Tibial artery (tissue), 4 donors: Measurements from ENCODE around the gene TMEM171.

Experiments used
- DNase-seq, 2 donors: peaks; one replicate each; pipeline ENCODE4 v3.0.0-alpha.2; 2019
- H3K27ac ChIP-seq, 2 donors: fragments of 200-600 bp; sonication (generic) in 1 of 2; 1 replicate in 1 of 2; 2 replicates in 1 of 2; pipeline ENCODE4 v1.5.1; 2018 to 2019; ENCODE audit warnings: mild to moderate bottlenecking in 1 of 2
- H3K27me3 ChIP-seq, 2 donors: fragments of 200-600 bp; sonication (generic) in 1 of 2; one replicate each; pipeline versions ENCODE4 v1.5.1 to v1.6.0; 2016 to 2019
- H3K36me3 ChIP-seq, 3 donors: fragments of 200-600 bp; sonication (generic) in 2 of 3; one replicate each; pipeline ENCODE4 v1.5.1; 2016 to 2019; ENCODE audit warnings: mild to moderate bottlenecking in 2 of 3
- H3K4me1 ChIP-seq, 4 donors: fragments of 200-600 bp; sonication (generic) in 2 of 4; 1 replicate in 3 of 4; 2 replicates in 1 of 4; pipeline ENCODE4 v1.5.1; 2016 to 2019
- H3K4me3 ChIP-seq, 2 donors: fragments of 200-600 bp; sonication (generic) in 1 of 2; 1 replicate in 1 of 2; 2 replicates in 1 of 2; pipeline ENCODE4 v1.5.1; 2018 to 2019; ENCODE audit warnings: mild to moderate bottlenecking in 2 of 2
- H3K9me3 ChIP-seq, 3 donors: fragments of 200-600 bp; sonication (generic) in 1 of 3; one replicate each; pipeline ENCODE4 v1.5.1; 2016 to 2019
- intact Hi-C: fragments of 100-400 bp; cut with DNase I; formaldehyde crosslinking; loops from one replicate; pipeline ENCODE4 v1.15.0; 2023; ENCODE audit warnings: low total_unique reads
- TF ChIP-seq, protein P1 (sequence below), 2 experiments: fragments of 200-600 bp in 1 of 2; fragments of 450-650 bp in 1 of 2; IDR thresholded peaks; one replicate each; pipeline ENCODE4 v1.5.1; 2017 to 2019; ENCODE audit warnings: antibody characterized with exemption in 2 of 2, mild to moderate bottlenecking in 1 of 2, moderate library complexity in 1 of 2

TMEM171 gene

DNA sequence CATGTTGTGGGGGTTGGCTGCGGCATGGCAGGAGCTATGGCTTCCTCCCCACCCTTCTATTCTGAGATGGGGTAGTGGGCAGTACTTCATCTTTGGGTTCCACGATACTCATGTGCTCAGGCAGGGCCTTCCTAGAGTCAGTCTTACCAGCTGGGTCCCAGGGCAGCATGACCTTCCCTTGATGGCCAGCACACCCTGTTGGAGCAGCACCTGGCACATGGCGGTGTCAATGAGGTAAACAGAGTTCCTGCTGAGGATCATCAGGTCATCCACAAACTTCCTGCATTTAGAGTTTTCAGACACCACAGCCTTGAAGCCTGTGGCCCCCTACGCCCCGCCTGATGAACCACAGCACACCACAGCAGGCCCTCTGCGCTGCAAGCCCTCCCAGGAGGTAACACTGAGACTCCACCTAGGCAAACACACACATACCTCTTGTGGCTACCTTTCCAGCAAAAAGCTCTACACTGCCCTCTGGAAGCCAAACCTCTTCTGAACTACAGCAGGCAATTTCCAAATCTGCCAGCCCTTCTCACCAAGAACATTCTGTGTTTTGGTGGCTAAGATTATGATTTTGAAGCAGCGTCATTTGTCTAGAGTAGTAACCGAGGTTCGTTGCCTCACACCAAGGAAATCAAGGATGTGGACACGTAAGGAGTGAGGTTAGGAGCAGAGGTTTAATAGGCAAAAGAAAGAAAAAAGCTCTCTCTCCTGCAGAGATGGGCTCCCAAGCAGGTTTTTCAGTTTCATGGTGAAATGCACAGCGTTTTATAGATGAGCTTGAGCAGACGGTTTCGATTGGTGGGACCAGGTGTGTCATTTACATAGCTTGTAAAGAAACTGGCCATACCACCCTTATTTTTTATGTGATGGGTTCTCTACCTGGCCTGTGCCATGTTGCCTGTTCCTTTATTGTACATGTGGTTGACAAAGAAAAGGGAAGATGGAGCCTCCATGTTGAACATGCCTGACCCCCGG, 32.3 kb downstream of the TMEM171 start:
- Histone ChIP-seq H3K36me3 (no peaks in the 10 kb centered on the region), H3K4me1 (no peaks in the 10 kb centered on the region), H3K9me3 (no peaks in the 10 kb centered on the region), H3K27me3 (no peaks in the 10 kb centered on the region), H3K27ac (no peak overlapping the region), H3K4me3 (no peak overlapping the region)
- intact Hi-C loops, result no loop called here
- no peak for DNase-seq
- TF ChIP-seq, protein P1, sequence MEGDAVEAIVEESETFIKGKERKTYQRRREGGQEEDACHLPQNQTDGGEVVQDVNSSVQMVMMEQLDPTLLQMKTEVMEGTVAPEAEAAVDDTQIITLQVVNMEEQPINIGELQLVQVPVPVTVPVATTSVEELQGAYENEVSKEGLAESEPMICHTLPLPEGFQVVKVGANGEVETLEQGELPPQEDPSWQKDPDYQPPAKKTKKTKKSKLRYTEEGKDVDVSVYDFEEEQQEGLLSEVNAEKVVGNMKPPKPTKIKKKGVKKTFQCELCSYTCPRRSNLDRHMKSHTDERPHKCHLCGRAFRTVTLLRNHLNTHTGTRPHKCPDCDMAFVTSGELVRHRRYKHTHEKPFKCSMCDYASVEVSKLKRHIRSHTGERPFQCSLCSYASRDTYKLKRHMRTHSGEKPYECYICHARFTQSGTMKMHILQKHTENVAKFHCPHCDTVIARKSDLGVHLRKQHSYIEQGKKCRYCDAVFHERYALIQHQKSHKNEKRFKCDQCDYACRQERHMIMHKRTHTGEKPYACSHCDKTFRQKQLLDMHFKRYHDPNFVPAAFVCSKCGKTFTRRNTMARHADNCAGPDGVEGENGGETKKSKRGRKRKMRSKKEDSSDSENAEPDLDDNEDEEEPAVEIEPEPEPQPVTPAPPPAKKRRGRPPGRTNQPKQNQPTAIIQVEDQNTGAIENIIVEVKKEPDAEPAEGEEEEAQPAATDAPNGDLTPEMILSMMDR (IDR thresholded peaks at IDR 0.05), result no peak

DNA sequence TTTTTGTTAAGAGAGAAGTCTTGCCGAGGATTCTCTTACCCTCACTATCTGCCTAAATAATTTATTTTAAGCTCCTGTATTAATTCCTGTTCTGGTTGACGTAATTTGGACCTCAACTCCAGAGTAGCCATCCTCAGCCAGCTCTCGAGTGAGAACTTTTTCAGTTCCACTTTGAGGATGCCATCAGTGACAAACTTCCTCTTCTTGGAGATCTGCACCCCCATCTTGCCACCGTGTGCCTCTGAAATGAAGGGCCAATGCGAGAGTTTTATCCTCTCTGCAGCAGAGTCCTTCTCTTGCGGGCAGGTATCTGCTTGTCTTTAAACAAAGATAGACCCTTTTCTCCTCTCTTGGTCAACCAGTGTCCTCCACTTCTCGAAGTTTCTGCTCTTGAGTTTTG, 33.1 kb downstream of the TMEM171 start:
- H3K27me3 ChIP-seq, result no peaks in the 10 kb centered on the region
- H3K27ac ChIP-seq, result no peak overlapping the region
- no peaks in the 10 kb centered on the region for H3K36me3 ChIP-seq
- no peaks in the 10 kb centered on the region for H3K9me3 ChIP-seq
- H3K4me1 ChIP-seq, result no peaks in the 10 kb centered on the region
- no peak overlapping the region for H3K4me3 ChIP-seq
- DNase-seq, result no peak
- TF ChIP-seq, protein P1 (IDR thresholded peaks at IDR 0.05), result no peak
- intact Hi-C loops, result no loop called here

DNA sequence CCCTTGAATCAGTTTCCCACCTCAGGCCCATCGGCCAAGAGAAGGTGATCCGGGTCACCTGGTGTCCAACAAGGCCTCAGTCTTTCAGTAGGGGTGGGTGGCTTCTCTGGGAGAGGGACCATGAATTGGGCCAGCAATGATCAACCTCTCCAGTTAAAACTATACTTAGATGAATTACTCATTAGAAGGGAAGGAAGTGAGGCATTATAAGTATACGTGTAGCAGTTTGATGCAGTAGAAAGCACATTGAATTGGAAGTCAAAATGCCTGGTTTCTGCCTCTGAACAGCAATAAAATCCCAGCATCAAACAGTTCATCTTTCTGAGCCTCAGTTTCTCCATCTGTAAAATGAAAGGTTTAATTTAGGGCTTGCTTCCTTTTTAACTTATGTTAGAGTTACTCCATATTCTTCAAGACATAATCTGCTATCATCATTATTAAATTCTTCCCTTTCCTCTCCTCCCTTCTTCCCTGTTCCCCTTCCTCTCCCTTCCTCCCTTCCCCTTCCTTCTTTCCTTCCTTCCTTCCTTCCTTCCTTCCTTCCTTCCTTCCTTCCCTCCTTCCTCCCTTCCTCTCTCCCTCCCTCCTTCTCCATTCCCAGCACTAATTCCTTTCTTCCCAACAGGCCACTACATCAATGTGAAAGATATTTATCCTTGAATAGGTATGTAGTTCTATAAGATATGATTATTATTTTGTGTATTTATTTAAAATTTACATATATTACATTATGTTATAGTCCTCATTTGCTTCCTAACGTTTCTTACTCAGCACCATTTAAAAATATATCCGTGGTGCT, 34.0 kb downstream of the TMEM171 start:
- Histone ChIP-seq H3K4me3 (no peak overlapping the region), H3K9me3 (no peaks in the 10 kb centered on the region), H3K27me3 (peaks cover 0 to 3% of the 10 kb centered on the region in 2 donors), H3K27ac (no peak overlapping the region), H3K4me1 (no peaks in the 10 kb centered on the region), H3K36me3 (no peaks in the 10 kb centered on the region)
- no peak for DNase-seq
- TF ChIP-seq, protein P1 (IDR thresholded peaks at IDR 0.05), result no peak
- intact Hi-C loops, result no loop called here

DNA sequence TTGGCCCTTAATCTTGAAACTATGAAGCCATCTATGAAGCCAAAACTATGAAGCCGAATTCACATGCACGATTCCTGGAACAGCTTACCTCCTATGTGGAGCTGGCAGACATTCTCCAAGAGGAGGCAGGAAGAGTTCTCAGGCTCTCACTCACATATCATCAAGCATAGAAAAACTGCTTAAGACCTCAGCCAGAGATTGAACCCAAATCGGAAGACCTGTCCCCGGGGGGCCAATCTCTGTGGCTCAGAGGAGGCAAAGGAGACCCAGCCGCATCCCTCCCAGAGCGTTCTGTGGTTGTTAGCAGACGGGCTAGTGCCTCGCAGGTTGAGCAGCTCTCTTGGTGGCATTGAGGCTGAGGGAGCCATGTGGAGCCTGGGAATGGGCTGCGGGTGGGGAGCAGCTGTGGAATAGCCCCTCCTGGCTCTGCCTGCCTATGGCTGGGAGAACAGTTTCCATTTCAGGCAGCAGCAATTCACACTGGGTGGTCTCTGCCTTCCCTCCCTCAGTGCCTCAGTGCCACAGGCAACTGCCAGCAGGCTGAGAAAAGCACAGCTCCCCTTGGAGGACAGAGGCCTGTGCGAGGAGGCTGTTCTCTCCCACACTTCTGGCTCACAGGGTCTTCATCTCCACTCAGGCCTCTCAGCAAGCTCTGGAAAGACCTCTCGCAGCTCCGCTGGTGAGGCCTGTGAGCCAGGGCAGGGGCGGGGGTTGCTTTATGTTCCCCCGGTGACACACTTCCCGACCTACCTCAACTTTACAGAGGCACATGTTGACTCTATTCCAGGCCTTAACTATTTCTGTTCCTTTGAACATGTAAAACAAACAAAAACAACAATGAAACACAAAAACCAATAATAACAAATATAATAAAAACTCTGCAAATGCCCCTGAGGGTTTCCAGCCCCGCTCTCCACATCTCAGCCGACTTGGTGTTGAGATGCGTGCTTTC, 35.2 kb downstream of the TMEM171 start:
- no peak for DNase-seq
- Histone ChIP-seq H3K27ac (no peak overlapping the region), H3K27me3 (peaks cover 0 to 3% of the 10 kb centered on the region in 2 donors), H3K4me1 (no peaks in the 10 kb centered on the region), H3K4me3 (no peak overlapping the region), H3K9me3 (no peaks in the 10 kb centered on the region), H3K36me3 (no peaks in the 10 kb centered on the region)
- TF ChIP-seq, protein P1 (IDR thresholded peaks at IDR 0.05), result no peak
- intact Hi-C loops, result no loop called here
